Upper lobe of left lung (tissue), 6 donors: ENCODE measurements around the gene ASTL. TPM values are rescaled to one million over a fixed set of nuclear protein-coding genes. Genes with fewer than 3 reads are reported as not detected.
A peak's percentile ranks its signal among the peaks of the same experiment; 100 is the strongest.

Experiments used
- ATAC-seq, 2 donors: fragments of 200-7000 bp; cut with Tn5 transposase; one replicate each; pipeline ENCODE4 v1.9.1; 2022; ENCODE audit warnings: mild to moderate bottlenecking in 2 of 2, moderate library complexity in 2 of 2; ENCODE audit not compliant: low FRiP score in 2 of 2
- DNase-seq, 2 donors: peaks; one replicate each; pipeline ENCODE4 v3.0.0-alpha.2; 2019 to 2020
- H3K27ac ChIP-seq, 4 donors: fragments of 200-600 bp; sonication (generic); one replicate each; pipeline ENCODE4 v1.5.1; 2016 to 2019
- H3K27me3 ChIP-seq, 4 donors: fragments of 200-600 bp; sonication (generic); one replicate each; pipeline ENCODE4 v1.5.1; 2017 to 2019
- H3K36me3 ChIP-seq, 4 donors: fragments of 200-600 bp; sonication (generic); one replicate each; pipeline ENCODE4 v1.5.1; 2016 to 2019
- H3K4me1 ChIP-seq, 4 donors: fragments of 200-600 bp; sonication (generic); one replicate each; pipeline ENCODE4 v1.5.1; 2018 to 2019
- H3K4me3 ChIP-seq, 4 donors: fragments of 200-600 bp; sonication (generic); one replicate each; pipeline ENCODE4 v1.5.1; 2017 to 2019; ENCODE audit warnings: mild to moderate bottlenecking in 2 of 4, moderate library complexity in 1 of 4
- H3K9me3 ChIP-seq, 4 donors: fragments of 200-600 bp; sonication (generic); one replicate each; pipeline ENCODE4 v1.5.1; 2018 to 2019
- CTCF ChIP-seq, 6 experiments: fragments of 450-650 bp in 4 of 6; fragments of 200-600 bp in 2 of 6; sonication (generic) in 2 of 6; IDR thresholded peaks; one replicate each; pipeline ENCODE4 v1.5.1; 2016 to 2019; ENCODE audit warnings: antibody characterized with exemption in 6 of 6
- EP300 ChIP-seq, 4 donors: sonication (generic); formaldehyde crosslinking; IDR thresholded peaks; one replicate each; pipeline ENCODE4 v1.5.1; 2017; ENCODE audit warnings: antibody characterized with exemption in 4 of 4, control low read depth in 2 of 4
- POLR2A ChIP-seq, 4 donors: fragments of 450-650 bp; IDR thresholded peaks; one replicate each; pipeline ENCODE4 v1.5.1; 2016 to 2017; ENCODE audit warnings: antibody characterized with exemption in 4 of 4, mild to moderate bottlenecking in 2 of 4
- POLR2AphosphoS5 ChIP-seq, 2 donors: sonication (generic); formaldehyde crosslinking; IDR thresholded peaks; one replicate each; pipeline ENCODE4 v1.5.1; 2017; ENCODE audit warnings: antibody characterized with exemption in 2 of 2
- WGBS, 2 donors: methylation state at CpG; one replicate each; pipeline ENCODE4 v1.1.5; 2017 to 2018; 5-methylcytosine and 5-hydroxymethylcytosine counted together
- total RNA-seq, 6 donors: library from RNA; depleted of rRNA in 4 of 6; stranded (reverse); fragments of >200 nt in 4 of 6; gene quantifications; one replicate each; pipeline versions ENCODE4 v1.1.0 to v1.2.1, GENCODE V29; 2016 to 2021
- donor health status: DM: no; HTN: no; CAD: no; lungs with moderate emphysema.
- donor health status: DM: no; HTN: yes; CAD: no; lungs with severe emphysema.

Gene ASTL
- total RNA-seq, 6 donors from 2014 or later = 0.23 to 1.3 (median 0.27) TPM; not detected in 3

- no peak for TF ChIP-seq EP300 (IDR thresholded peaks at IDR 0.05)
- Histone ChIP-seq H3K9me3 (peaks cover 6 to 13% (median 7%) of the 10 kb centered on the region in 4 donors), H3K36me3 (no peaks in the 10 kb centered on the region), H3K27me3 (no peaks in the 10 kb centered on the region), H3K4me3 (no peak overlapping the region), H3K4me1 (no peaks in the 10 kb centered on the region), H3K27ac (no peak overlapping the region)
- ATAC-seq (no peak), DNase-seq (no peak)
- 82 to 84% methylated on average over 3 of the region's 3 CpGs for WGBS, 2 donors
These were observed 37.4 kb downstream of the ASTL start for GRCh38 chr2:96100893-96101304.

GRCh38 chr2:96099861-96100798, 38.2 kb downstream of the ASTL start:
- DNase-seq = peak in 1 of 2 donors; percentile 10
- no peak for TF ChIP-seq CTCF (IDR thresholded peaks at IDR 0.05)
- TF ChIP-seq EP300 (IDR thresholded peaks at IDR 0.05) = no peak
- no peak for TF ChIP-seq POLR2AphosphoS5 (IDR thresholded peaks at IDR 0.05)
- TF ChIP-seq POLR2A (IDR thresholded peaks at IDR 0.05) = no peak
- WGBS, 2 donors = 64 to 73% methylated on average over 11 to 12 of the region's 12 CpGs

GRCh38 chr2:96098900-96099590, 39.3 kb downstream of the ASTL start:
- DNase-seq = peak in 1 of 2 donors; percentile 12
- H3K4me1 ChIP-seq = no peaks in the 10 kb centered on the region
- 72 to 74% methylated on average over 9 to 11 of the region's 11 CpGs for WGBS, 2 donors
- H3K36me3 ChIP-seq = no peaks in the 10 kb centered on the region
- H3K27me3 ChIP-seq = no peaks in the 10 kb centered on the region
- no peak for ATAC-seq
- no peak overlapping the region for H3K4me3 ChIP-seq
- H3K27ac ChIP-seq = peak overlapping the region in 2 of 4 donors; percentile 0 to 44
- TF ChIP-seq POLR2AphosphoS5 (IDR thresholded peaks at IDR 0.05) (peak in 1 of 2 donors; percentile 29), CTCF (IDR thresholded peaks at IDR 0.05) (no peak), EP300 (IDR thresholded peaks at IDR 0.05) (peak in 1 of 4 donors; percentile 20), POLR2A (IDR thresholded peaks at IDR 0.05) (no peak)
- H3K9me3 ChIP-seq = no peaks in the 10 kb centered on the region

More at GRCh38 chr2:96099861-96100798, 38.2 kb downstream of the ASTL start:
- Histone ChIP-seq H3K4me3 (no peak overlapping the region), H3K27ac (no peak overlapping the region), H3K36me3 (no peaks in the 10 kb centered on the region), H3K27me3 (no peaks in the 10 kb centered on the region), H3K4me1 (no peaks in the 10 kb centered on the region), H3K9me3 (peaks cover under 1 to 5% (median 1%) of the 10 kb centered on the region in 4 donors)
- ATAC-seq = no peak

- H3K27ac ChIP-seq = peak overlapping the region in 1 of 4 donors; percentile 44
- no peaks in the 10 kb centered on the region for H3K4me1 ChIP-seq
- no peak overlapping the region for H3K4me3 ChIP-seq
- DNase-seq = no peak
- no peaks in the 10 kb centered on the region for H3K9me3 ChIP-seq
- WGBS, 2 donors = 79 to 83% methylated on average over 5 to 7 of the region's 7 CpGs
- H3K36me3 ChIP-seq = no peaks in the 10 kb centered on the region
- H3K27me3 ChIP-seq = no peaks in the 10 kb centered on the region
- TF ChIP-seq POLR2A (IDR thresholded peaks at IDR 0.05) = no peak
- TF ChIP-seq EP300 (IDR thresholded peaks at IDR 0.05) = no peak
- no peak for TF ChIP-seq CTCF (IDR thresholded peaks at IDR 0.05)
- TF ChIP-seq POLR2AphosphoS5 (IDR thresholded peaks at IDR 0.05) = no peak
- ATAC-seq = no peak
These were observed 40.1 kb downstream of the ASTL start for GRCh38 chr2:96097951-96098823.
